Activated CD4-positive, alpha-beta T cell treated with anti-CD3 and anti-CD28 coated beads for 1 hour (primary cell): ENCODE results near the gene ERVK3-1.
"Not testable (repeated sequence)": the region's sequence is repeated elsewhere in the genome, so short reads cannot be mapped to it uniquely, and the experiment has no call there.

Source experiments
- DNase-seq: peaks from one replicate; pipeline ENCODE4 v3.0.0-alpha.2; 2020

Gene ERVK3-1

DNA sequence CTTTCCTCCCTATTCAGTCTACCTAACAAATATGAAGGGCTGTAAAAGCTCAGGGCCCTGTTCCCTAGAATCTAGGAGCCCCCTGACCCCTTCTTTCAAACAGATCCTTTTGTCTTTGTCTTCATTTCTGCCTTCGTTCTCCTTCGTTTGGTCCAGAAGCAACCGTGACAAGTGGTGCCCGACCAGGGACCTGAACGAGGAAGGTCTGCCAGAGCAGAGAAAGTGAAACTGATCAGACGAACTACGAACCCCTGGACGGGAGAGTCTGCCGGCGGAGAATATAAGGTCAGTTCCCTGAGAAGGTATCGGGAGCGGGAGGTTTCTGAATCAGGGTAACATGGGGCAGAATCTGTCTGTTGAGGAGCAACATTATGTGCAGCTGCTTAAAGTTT, 751 bp downstream of the ERVK3-1 start:
- DNase-seq = no peak

DNA sequence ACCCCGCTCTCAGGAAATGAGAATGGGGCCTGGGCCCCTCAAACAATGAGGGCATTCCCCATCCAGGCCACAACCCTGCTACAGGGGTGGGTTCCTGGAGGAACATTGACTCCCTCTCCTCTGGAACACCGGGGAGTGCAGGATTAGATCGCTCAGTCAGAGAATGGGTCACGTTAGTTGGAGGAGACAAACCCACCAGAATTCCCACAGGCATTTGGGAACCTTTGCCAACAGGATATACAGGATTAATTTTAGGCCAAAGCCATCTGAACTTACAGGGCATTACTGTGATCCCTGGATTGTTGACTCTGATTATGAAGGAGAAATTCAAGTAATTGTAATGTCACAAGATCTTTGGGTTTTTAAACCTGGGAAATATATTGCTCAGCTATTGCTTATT, 2.6 kb downstream of the ERVK3-1 start:
- no peak for DNase-seq

DNA sequence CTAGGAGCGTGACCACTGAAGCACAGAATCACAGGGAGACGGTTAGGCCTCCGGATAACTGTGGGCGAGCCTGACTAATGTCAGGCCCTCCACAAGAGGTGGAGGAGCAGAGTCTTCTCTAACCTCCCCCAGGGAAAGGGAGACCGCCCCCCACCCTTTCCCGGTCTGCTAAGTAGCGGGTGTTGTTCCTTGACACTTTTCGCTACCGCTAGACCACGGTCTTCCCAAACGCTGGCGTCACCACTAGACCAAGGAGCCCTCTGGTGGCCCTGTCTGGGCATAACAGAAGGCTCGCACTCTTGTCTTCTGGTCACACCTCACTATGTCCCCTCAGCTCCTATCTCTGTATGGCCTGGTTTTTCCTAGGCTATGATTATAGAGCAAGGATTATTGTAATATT, 5.5 kb downstream of the ERVK3-1 start:
- DNase-seq = not testable (repeated sequence)

DNA sequence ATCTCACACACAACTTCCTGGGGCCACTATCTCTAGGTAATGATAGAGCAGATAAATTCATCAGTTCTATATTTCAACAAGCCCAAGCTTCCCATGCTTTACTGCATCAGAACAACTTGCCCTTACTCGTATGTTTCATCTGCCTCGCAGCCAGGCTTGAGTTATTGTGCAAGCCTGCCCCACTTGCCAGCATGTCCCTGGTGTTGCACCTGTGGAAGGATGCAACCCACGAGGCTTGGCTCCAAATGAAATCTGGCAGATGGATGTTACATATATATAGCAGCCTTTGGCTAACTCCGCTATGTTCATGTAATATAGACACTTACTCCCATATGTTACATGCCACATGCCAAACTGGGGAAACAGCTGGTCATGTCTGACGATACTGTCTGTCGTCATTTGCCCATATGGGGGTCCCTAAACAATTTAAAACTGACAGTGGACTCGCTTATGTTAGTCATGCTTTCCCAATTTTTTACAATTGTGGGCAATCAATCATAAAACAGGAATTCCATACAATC, 6.2 kb downstream of the ERVK3-1 start:
- no peak for DNase-seq

DNA sequence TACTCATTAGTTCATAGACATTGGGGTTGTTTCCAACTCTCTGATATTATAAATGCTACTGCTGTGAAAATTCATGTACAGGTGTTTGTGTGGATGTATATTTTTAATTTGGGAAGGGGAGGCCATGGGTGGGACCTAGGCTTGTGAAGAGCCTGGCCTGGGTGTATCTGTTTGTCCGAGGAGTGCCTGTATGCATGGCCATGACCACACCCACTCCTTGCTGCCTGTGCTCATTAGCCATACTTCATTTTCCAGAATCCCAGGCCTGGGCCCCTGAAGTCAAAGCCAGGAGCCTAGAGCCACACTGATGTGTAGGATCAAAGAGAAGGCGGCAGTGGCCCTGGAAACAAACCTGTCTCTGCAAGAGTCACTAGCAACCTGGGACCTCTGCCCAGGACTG, 10.4 kb downstream of the ERVK3-1 start:
- no peak for DNase-seq

DNA sequence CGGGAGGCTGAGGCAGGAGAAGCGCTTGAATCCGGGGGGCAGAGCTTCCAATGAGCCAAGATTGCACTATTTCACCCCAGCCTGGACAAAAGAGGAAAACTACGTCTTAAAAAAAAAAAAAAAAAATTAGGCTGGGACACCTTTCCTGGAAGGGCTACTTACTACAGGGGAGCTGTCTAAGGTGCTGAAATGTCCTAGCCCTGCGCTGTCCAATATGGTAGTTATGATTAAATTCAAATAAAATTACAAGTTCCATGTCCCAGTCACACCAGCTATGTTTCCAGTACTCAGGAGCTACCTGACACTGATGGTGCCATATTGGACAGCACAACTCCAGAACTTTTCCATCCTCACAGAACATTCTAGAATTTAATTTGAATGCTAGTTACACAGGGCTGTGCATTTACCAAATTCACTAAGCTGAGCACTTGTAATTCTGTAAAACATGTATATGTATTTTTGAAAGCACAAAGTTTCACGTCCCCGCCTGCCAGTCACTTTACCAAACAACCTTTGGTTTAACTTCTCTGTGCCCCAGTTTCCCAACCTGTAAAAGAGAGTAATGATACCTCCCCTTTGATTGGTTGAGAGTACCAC, 12.4 kb downstream of the ERVK3-1 start:
- no peak for DNase-seq

DNA sequence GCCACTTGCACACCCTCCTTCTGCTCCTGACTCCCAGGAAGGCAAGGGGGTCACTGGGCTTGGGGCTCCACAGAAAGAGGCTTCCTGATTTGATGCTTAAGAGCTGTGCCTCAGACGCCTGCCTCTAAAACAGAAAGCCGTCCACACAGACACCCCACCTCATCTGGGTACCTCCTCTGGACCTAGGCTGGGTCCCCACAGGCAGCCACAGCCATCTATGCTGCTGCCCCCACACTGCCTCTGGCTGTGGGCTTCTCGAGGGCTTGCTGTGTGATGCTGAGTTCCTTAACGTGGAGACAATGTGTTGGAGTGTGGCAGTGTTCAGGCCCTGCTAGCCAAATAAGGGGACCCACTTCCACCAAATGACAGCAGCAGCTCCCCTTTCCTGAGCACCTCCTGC, 13.1 kb downstream of the ERVK3-1 start:
- DNase-seq = no peak

DNA sequence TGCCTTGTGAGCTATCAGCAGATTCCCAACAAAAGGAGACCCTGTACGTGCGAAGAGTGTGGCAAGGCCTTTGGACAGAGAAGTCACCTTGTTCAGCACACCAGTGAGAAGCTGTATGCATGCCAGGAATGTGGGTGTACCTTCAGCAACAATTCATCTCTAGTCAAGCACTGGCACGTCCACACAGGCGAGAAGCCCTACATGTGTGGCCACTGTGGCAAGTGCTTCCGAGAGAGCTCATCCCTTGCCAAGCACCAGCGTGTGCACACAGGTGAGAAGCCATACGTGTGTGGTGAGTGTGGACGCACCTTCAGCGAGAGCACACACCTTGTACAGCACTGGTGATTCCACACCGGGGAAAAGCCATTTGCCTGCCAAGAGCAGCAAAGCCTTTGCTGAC, 14.1 kb downstream of the ERVK3-1 start:
- no peak for DNase-seq

DNA sequence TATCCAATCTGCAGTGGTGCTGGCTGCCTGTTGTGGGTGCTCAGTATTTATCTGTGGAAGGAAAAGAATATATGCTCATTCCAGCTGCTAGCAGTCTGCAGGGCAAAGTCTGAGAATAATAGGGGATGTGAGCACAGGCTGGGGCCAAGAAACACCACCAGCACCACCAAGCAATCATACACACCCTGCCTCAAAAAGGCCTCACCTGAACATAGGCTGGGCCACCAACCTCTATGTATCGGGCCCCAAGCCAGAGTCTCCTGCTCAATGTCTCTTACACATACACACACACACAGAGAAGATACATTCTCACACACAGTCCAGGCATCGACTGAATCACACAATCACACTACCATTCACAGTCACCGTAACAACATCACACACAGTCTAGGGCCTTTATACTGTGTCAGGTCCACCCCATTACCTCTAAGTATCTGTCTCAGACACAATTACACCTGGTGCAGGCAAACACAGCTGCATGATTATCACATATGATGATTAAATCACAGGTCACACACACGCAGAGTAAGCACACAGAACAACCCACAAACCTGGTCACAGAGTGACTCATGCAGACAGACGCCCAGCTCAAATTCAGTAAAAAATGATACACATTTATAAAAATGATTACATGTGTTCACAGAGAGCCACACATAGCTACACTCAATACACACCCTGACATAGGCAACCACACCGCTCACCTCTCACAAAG, 20.3 kb downstream of the ERVK3-1 start:
- DNase-seq = no peak

DNA sequence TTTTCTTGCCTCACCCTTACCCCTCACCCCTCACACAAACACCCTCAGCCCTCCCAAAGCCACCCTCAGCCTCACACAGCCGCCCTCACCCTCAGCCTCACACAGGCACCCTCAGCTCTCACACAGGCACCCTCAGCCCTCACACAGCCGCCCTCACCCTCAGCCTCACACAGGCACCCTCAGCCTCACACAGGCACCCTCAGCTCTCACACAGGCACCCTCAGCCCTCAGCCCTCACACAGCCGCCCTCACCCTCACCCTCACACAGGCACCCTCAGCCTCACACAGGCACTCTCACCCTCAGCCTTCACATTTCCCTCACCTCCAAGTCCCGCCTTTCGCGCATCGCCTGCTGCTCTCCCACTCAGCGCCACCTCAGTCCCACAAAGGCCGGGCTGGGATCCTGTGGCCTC, 21.3 kb downstream of the ERVK3-1 start:
- no peak for DNase-seq

DNA sequence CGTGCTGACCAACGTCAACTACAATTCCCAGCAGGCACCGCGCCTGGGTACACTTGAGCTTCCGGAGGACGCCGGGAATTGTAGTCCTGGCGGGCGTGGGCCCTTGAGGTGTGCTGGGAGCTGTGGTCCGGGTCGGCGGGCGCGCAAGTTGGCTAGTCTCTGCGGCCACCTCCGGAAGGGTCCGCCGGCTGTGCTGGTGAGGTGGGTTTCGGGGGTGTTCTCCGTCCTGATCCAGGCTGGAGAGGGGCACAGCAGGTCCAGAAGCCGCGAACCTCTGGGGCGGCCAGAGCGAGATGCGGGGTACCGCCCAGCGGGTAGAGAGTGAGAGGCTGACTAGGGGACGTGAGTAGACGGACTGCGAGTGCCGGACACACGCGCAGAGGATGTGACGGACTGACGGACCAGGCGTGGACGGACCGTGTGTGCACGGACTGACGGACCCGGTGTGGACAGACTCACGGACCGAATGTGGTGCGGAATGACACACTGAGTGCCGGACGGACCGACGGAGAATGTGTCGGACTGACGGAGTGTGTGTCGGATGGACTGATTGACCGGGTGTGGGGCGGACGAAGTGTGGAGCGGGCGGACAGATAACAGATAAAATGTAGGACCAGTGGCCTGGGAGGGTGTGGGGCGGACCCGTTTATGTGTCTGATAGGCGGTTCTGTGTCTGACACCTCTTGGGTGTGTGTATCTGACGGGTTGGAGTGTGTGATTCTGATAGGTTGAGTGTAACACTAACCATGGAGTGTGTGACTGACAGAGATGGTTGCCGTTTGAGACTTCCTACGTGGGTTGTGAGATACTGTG, 21.9 kb downstream of the ERVK3-1 start, which contains the start of gene ZSCAN22:
TSS of gene ZSCAN22 (plus strand) at position 81 of the 813 bp plus-strand sequence. CDS start 7,809 bp downstream, outside the sequence.
- DNase-seq = peak; percentile 81

DNA sequence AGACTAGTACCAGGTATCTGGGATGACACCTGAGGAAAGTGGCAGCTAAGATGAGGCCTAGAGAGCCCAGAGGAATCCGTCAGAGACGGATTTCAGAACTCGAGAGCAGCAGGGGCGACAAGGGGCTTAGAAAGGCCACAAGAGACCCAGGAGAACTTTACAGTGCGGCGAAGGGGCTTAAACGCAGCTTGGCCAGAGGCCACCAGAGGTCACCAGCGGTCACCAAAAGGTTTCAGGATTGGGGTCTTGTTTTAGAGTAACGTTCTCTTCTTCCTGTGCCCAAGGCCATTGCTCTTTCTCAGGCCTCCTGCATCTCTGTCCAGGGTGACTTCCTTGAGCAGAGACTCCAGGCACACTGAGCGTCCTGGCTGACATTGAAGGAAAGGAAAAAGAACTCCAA, 23.8 kb downstream of the ERVK3-1 start:
- no peak for DNase-seq

DNA sequence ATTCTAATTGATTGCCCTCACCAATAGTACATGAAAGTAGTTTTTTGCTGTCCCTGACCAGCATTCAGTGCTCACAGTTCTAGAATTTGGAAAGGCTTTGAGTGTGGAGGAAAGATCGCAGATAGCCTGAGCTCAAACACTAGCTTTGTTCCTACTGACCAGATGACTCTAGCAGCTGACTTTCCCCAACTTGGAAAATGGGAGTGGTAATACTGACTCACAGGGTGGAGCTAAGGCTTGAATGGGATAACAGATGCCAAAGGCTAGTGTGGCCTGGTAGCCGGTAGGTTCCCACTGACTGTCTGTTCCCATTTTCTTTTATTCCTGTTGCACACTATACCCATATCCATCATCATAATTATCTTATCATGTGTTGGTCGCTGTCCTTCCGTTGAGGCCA, 25.3 kb downstream of the ERVK3-1 start:
- DNase-seq = no peak

DNA sequence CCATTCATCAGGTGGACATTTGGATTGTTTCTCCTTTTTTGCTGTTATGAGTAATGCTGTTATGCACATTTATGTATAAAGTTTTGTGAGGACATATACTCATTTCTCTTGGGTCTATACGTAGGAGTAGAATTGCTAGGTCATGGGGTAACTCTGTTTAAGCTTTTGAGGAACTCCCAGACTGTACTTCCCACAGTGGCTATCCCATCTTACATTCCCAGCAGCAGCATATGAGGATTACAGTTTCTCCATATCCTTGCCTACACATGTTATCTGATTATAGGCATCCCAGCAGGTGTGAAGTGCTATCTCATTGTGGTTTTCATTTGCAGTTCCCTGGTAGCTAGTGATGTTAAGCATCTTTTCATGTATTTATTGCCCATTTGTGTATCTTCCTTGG, 27.5 kb downstream of the ERVK3-1 start:
- no peak for DNase-seq

DNA sequence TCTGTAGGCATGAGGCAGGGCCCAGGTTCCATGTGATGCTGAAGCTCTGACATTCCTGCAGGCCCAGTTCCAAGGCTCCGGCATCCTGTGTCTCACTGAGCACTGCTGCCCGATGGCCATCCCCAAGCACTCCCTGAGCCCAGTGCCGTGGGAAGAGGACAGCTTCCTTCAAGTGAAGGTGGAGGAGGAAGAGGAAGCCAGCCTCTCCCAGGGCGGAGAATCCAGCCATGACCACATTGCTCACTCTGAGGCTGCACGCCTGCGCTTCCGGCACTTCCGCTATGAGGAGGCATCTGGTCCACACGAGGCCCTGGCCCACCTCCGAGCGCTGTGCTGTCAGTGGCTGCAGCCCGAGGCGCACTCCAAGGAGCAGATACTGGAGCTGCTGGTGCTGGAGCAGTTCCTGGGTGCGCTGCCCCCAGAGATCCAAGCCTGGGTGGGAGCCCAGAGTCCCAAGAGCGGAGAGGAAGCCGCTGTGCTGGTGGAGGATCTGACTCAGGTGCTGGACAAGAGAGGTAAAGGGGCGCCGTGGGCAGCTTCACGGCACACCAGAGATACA, 29.6 kb downstream of the ERVK3-1 start:
- no peak for DNase-seq

DNA sequence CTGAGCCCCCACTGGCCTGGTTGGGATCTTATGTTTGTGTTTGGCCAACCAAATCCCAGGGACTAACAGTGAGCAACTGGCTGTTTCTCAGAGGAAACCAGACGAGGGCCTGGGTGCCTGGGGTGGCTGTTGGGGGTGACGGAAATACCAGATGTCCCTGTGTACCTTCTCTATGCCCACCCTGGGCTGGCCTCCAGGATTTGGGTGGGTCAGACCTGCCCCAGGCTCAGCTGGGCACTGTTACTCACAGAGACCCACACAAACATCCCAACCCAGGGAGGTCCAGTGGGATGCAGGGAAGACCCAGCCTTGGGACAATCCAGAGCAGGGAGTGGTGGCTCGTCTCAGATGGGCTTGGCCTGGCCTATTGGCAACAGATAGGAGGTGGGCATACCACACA, 30.5 kb downstream of the ERVK3-1 start:
- DNase-seq = no peak

DNA sequence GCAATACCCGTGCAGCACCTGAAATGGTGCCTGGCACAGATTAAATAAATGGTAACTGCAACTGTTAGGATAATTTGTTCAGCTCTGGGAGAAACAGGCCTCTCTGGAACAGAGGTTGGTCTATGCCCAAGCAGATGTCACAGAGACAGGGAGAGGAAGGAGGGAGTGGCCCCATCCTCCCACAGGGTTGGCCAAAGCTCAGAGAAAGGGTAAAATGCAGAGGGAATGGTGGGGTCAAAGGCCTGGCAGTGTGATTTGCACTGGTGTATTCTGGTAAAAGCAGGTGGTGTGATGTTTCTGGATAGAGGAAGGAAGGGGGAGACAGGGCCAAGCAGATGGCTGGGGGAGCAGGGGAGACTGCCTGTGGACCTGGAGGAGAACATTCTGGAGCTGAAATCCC, 31.0 kb downstream of the ERVK3-1 start:
- DNase-seq = no peak

DNA sequence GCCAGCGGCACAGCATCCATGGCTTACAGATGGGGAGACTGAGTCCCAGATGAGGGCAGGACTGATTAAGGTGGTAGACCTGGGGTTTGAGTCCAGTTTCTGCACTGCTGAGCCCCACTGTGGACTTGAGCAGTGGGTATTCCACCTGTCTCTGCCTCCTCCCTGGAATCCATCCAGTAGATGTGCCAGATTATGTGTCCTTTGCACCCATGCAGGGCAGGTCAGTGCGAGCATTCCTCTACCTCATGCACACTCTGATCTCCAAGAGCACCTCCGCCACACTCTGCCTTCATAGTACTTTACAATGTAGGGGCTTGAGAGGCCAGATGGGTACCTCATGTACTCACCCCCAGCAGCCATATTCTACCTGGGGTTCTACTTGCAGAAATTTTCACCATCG, 31.6 kb downstream of the ERVK3-1 start:
- DNase-seq = no peak

DNA sequence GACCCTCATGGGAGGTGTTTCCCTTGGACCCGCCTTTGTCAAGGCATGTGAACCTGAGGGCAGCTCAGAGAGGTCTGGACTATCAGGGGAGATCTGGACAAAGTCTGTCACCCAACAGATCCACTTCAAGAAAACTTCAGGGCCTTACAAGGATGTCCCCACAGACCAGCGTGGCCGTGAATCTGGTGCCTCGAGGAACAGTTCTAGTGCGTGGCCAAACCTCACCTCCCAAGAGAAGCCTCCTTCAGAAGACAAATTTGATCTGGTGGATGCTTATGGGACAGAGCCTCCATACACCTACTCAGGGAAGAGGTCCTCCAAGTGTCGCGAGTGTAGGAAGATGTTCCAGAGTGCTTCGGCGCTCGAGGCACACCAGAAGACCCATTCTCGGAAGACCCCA, 33.2 kb downstream of the ERVK3-1 start:
- no peak for DNase-seq

DNA sequence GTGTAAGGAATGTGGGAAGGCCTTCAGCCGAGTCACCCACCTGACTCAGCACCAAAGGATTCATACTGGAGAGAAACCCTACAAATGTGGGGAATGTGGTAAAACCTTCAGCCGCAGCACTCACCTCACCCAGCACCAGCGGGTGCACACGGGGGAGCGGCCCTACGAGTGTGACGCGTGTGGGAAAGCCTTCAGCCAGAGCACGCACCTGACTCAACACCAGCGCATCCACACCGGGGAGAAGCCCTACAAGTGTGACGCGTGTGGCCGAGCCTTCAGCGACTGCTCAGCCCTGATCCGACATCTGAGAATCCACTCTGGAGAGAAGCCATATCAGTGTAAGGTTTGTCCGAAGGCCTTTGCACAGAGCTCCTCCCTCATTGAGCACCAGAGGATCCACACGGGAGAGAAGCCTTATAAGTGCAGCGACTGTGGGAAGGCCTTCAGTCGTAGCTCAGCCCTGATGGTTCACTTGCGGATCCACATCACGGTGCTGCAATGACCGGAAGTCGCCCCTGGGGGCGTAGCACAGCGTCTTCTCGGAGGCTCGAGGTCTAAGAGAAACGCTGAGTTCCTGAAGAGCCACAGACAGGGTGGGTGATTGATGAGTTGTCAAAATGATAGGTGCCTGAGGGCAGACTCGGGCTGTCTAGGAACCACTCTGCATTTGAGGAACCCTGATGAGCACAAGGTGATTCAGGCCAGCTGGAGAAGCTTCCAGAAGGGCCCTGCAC, 33.8 kb downstream of the ERVK3-1 start:
- no peak for DNase-seq

DNA sequence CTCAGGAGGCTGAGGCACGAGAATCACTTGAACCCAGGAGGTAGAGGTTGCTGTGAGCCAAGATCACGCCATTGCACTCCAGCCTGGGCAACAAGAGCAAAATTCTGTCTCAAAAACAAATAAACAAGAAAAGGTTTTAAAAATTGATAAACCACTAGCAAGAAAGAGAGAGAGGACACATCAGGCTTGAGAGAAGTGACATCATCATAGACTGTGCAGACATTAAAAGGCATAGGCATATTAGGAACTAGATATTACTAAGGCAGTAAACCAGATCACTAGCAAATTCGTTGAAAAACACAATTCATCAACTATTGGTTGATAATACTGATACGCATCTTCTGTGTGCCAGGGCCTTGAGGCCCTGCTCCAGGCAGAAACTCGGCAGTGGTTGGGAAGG, 40.4 kb downstream of the ERVK3-1 start:
- no peak for DNase-seq
